Peyer's patch (tissue), 4 donors: ENCODE data around the gene DDIT3. TPM values are rescaled to one million over a fixed set of nuclear protein-coding genes. Genes with fewer than 3 reads are reported as not detected.

Experiments used
- DNase-seq, 3 donors: peaks; one replicate each; pipeline ENCODE4 v3.0.0-alpha.2; 2017 to 2019
- H3K27ac ChIP-seq, 4 donors: fragments of 200-600 bp; sonication (generic); one replicate each; pipeline ENCODE4 v1.5.1; 2016 to 2019
- H3K27me3 ChIP-seq, 2 donors: fragments of 200-600 bp; sonication (generic); one replicate each; pipeline ENCODE4 v1.5.1; 2019
- H3K36me3 ChIP-seq, 3 donors: fragments of 200-600 bp; sonication (generic); one replicate each; pipeline ENCODE4 v1.5.1; 2016 to 2019
- H3K4me1 ChIP-seq, 4 donors: fragments of 200-600 bp; sonication (generic); one replicate each; pipeline ENCODE4 v1.5.1; 2016 to 2019
- H3K4me3 ChIP-seq, 4 donors: fragments of 200-600 bp; sonication (generic); 1 replicate in 3 of 4; 2 replicates in 1 of 4; pipeline ENCODE4 v1.5.1; 2016 to 2019; ENCODE audit warnings: mild to moderate bottlenecking in 1 of 4
- H3K9me3 ChIP-seq, 4 donors: fragments of 200-600 bp; sonication (generic); one replicate each; pipeline ENCODE4 v1.5.1; 2016 to 2019; ENCODE audit warnings: mild to moderate bottlenecking in 1 of 4
- CTCF ChIP-seq, 6 experiments: fragments of 450-650 bp in 4 of 6; fragments of 200-600 bp in 2 of 6; sonication (generic) in 1 of 6; IDR thresholded peaks; one replicate each; pipeline ENCODE4 v1.5.1; 2017 to 2019; ENCODE audit warnings: antibody characterized with exemption in 6 of 6, mild to moderate bottlenecking in 3 of 6, moderate library complexity in 1 of 6
- POLR2A ChIP-seq, 2 donors: fragments of 450-650 bp; IDR thresholded peaks; one replicate each; pipeline ENCODE4 v1.5.1; 2017; ENCODE audit warnings: antibody characterized with exemption in 2 of 2, mild to moderate bottlenecking in 2 of 2, moderate library complexity in 2 of 2
- total RNA-seq, 4 donors: library from RNA; depleted of rRNA; stranded (reverse); fragments of >200 nt; gene quantifications; one replicate each; pipeline ENCODE4 v1.1.0, GENCODE V29; 2016

Gene DDIT3
- total RNA-seq, 4 donors from 2014 or later, result 9.1 to 44.6 (median 24.0) TPM

GRCh38 chr12:57479043-57479375, 41.3 kb downstream of the DDIT3 start:
- TF ChIP-seq POLR2A (IDR thresholded peaks at IDR 0.05) (no peak), CTCF (IDR thresholded peaks at IDR 0.05) (no peak)
- H3K9me3 ChIP-seq, result no peaks in the 10 kb centered on the region
- H3K27me3 ChIP-seq, result peaks cover 0 to 11% of the 10 kb centered on the region in 2 donors
- peak in 1 of 3 donors; percentile 30 for DNase-seq
- H3K4me3 ChIP-seq, result peak overlapping the region; percentile 43 to 56 (median 46)
- H3K27ac ChIP-seq, result peak overlapping the region; percentile 78 to 95 (median 84)
- peaks cover 4 to 36% (median 22%) of the 10 kb centered on the region in 4 donors for H3K4me1 ChIP-seq
- H3K36me3 ChIP-seq, result peaks cover 0 to 5% (median 0%) of the 10 kb centered on the region in 3 donors

- peaks cover 0 to 5% (median 0%) of the 10 kb centered on the region in 3 donors for H3K36me3 ChIP-seq
- H3K9me3 ChIP-seq, result no peaks in the 10 kb centered on the region
- H3K4me1 ChIP-seq, result peaks cover 4 to 36% (median 22%) of the 10 kb centered on the region in 4 donors
- peaks cover 0 to 11% of the 10 kb centered on the region in 2 donors for H3K27me3 ChIP-seq
- H3K27ac ChIP-seq, result peak overlapping the region; percentile 78 to 95 (median 84)
- no peak for TF ChIP-seq POLR2A (IDR thresholded peaks at IDR 0.05)
- no peak for TF ChIP-seq CTCF (IDR thresholded peaks at IDR 0.05)
- H3K4me3 ChIP-seq, result peak overlapping the region; percentile 43 to 56 (median 46)
- peak in 2 of 3 donors; percentile 51 to 70 for DNase-seq
Measured at GRCh38 chr12:57477710-57478681, 42.3 kb downstream of the DDIT3 start.

- Histone ChIP-seq H3K27me3 (peaks cover 0 to 11% of the 10 kb centered on the region in 2 donors), H3K4me3 (peak overlapping the region; percentile 43 to 56 (median 46)), H3K36me3 (peaks cover 0 to 5% (median 0%) of the 10 kb centered on the region in 3 donors), H3K9me3 (no peaks in the 10 kb centered on the region), H3K27ac (peak overlapping the region; percentile 78 to 95 (median 84)), H3K4me1 (peaks cover 4 to 36% (median 22%) of the 10 kb centered on the region in 4 donors)
- TF ChIP-seq POLR2A (IDR thresholded peaks at IDR 0.05) (no peak), CTCF (IDR thresholded peaks at IDR 0.05) (no peak)
- DNase-seq, result peak in 1 of 3 donors; percentile 45
Measured at GRCh38 chr12:57476993-57477709, 43.2 kb downstream of the DDIT3 start.

GRCh38 chr12:57476162-57476992, 43.9 kb downstream of the DDIT3 start:
- peaks cover 0 to 11% of the 10 kb centered on the region in 2 donors for H3K27me3 ChIP-seq
- DNase-seq, result peak; percentile 52 to 72 (median 69)
- H3K36me3 ChIP-seq, result peaks cover 0 to 9% (median 0%) of the 10 kb centered on the region in 3 donors
- peaks cover 8 to 36% (median 25%) of the 10 kb centered on the region in 4 donors for H3K4me1 ChIP-seq
- TF ChIP-seq POLR2A (IDR thresholded peaks at IDR 0.05), result no peak
- peak in 5 of 6 experiments; percentile 20 to 47 (median 28) for TF ChIP-seq CTCF (IDR thresholded peaks at IDR 0.05)
- H3K9me3 ChIP-seq, result no peaks in the 10 kb centered on the region
- peak overlapping the region; percentile 43 to 56 (median 46) for H3K4me3 ChIP-seq
- H3K27ac ChIP-seq, result peak overlapping the region; percentile 78 to 95 (median 84)
